ENCODE measurements around the gene ABCG2. TPM values are rescaled to one million over a fixed set of nuclear protein-coding genes. Genes with fewer than 3 reads are reported as not detected.

Gene ABCG2
- total RNA-seq, 1 experiment from 2014 or later = 0.44 TPM

- no peak for ATAC-seq
- no peak for DNase-seq (ENCODE audit: low read depth, low spot score)
- intact Hi-C loops (cut with micrococcal nuclease) = no loop called here
- RAD21 ChIA-PET (ENCODE audit: low non-redundant PET in 1 of 2, low total read pairs in 2 of 2, uncharacterized antibody in 2 of 2, unreplicated experiment in 2 of 2) = no interaction called here
- H3K9me3 ChIP-seq (ENCODE audit: control insufficient read depth in 1 of 2, insufficient read depth in 1 of 2, low read depth in 1 of 2, low read length in 2 of 2) = no peaks in the 10 kb centered on the region
- no TSS peak for BruUV-seq (replicated peaks)
- no peak overlapping the region for H3K4me2 ChIP-seq (ENCODE audit: low read length)
- no peaks in the 10 kb centered on the region for H3K79me2 ChIP-seq (ENCODE audit: insufficient read depth, low read length)
- POLR2A ChIA-PET = no interaction called here
- TF ChIP-seq TCF7L2 (IDR thresholded peaks at IDR 0.05; ENCODE audit: borderline replicate concordance, extremely low read depth, insufficient read depth, insufficient read length) (no peak), CEBPB (IDR thresholded peaks at IDR 0.05; ENCODE audit: low read depth) (no peak), FOSL1 (IDR thresholded peaks at IDR 0.05; ENCODE audit: low read depth) (no peak), SP1 (IDR thresholded peaks at IDR 0.05; ENCODE audit: low read depth) (no peak), REST (IDR thresholded peaks at IDR 0.05; ENCODE audit: low read depth) (no peak), ZBTB33 (IDR thresholded peaks at IDR 0.05; ENCODE audit: extremely low read depth, insufficient replicate concordance, low read length) (no peak), ZFX (IDR thresholded peaks at IDR 0.05) (no peak)
- peaks cover 0 to 7% of the 10 kb centered on the region in 2 experiments; a peak in 2 of 4 replicates for H3K4me1 ChIP-seq (ENCODE audit: control insufficient read depth in 1 of 2, insufficient read depth in 2 of 2, low read length in 2 of 2)
- H3K27me3 ChIP-seq (ENCODE audit: insufficient read depth, low read length) = no peaks in the 10 kb centered on the region
- H3K36me3 ChIP-seq (ENCODE audit: control insufficient read depth in 1 of 2, insufficient read depth in 2 of 2, low read length in 2 of 2) = no peaks in the 10 kb centered on the region
- no peak overlapping the region for H3K27ac ChIP-seq (ENCODE audit: low read depth, low read length)
- H2AFZ ChIP-seq (ENCODE audit: low read depth, low read length, poor library complexity, severe bottlenecking) = no peak overlapping the region
- CTCF ChIA-PET = no interaction called here
- H3K9me2 ChIP-seq (ENCODE audit: insufficient read depth) = no peaks in the 10 kb centered on the region
- no peaks in the 10 kb centered on the region for H4K20me1 ChIP-seq (ENCODE audit: insufficient read depth)
- H3K4me3 ChIP-seq (replicated peaks in 1 of 2; ENCODE audit: low read depth in 1 of 2, low read length in 2 of 2) = no peak overlapping the region
- H3K9ac ChIP-seq (ENCODE audit: low read length) = no peak overlapping the region
Observed at GRCh38 chr4:88166608-88167007, 8.2 kb upstream of the ABCG2 start.
